Anterior cingulate cortex (tissue), 58 donors: Measurements from ENCODE around the gene LRRN4CL.
"Not testable (repeated sequence)": the region's sequence is repeated elsewhere in the genome, so short reads cannot be mapped to it uniquely, and the experiment has no call there.

Source experiments
- DNase-seq, 58 donors: peaks; one replicate each; lab custom pipeline; 2025; lab: John Stamatoyannopoulos, UW

The LRRN4CL gene

DNA sequence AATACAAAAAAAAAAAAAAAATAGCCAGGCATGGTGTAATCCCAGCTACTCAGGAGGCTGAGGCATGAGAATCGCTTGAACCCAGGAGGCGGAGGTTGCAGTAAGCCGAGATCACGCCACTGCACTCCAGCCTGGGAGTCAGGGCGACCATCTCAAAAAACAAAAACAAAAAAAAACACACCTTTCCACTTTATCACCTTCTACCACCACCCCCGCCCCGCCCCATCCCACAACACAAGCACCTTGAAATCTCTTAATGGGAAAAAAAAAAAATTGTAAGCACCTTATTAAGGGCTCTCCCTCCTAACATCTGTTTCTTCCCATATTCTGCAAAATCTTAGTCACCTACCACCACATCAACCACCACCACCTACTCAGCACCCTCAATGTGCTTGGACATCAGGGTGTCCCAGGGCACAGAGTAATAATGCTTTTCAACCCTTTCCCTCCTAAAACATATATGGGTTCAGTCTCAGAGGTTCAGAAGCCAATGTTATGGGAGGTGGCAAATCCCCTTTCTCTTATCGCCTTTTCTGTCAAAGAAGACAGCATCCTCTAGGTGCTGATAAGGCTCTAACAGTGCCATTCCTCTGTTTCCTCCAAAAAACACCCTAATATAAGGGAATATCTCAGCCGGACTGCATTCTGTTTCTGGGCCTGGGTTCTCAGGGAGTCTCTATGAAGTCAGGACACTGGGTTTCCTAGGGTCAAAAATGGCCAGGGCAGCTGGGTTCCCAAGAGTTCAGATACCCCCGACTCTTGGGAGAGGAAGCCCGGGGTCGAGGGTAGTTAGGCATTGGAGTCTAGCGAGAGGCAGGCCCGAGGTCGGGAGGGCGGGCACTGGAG is 36.9 kb downstream of the LRRN4CL start:
- no peak for DNase-seq

DNA sequence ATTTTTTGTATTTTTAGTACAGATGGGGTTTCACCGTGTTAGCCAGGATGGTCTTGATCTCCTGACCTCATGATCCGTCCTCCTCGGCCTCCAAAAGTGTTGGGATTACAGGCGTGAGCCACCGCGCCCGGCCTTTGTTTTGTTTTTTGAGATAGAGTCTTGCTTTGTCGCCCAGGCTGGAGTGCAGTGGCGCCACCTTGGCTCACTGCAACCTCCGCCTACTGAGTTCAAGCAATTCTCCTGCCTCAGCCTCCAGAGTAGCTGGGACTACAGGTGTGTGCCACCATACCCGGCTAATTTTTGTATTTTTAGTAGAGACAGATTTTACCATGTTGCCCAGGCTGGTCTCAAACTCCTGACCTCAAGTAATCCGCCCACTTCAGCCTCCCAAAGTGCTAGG is 39.0 kb downstream of the LRRN4CL start:
- DNase-seq, result not testable (repeated sequence)

DNA sequence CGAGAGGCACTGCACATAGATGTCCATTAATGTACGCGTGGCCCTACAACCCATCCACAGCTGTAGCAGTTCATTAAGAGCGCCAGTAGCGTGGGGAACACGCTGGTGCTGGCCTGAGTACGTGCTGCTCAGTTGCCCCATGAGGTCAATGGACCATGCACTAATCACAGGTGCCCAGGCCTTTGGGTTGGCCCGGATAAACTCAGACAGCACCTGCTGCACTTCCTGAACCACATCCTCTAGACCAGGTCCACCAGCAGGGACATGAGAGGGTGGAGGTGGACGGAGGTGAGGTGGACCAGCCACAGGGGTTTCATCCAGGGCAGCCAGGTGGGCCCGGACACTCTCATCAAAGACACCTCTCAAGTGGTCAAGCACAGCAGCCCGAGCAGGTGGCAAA is 39.8 kb downstream of the LRRN4CL start:
- DNase-seq, result no peak

DNA sequence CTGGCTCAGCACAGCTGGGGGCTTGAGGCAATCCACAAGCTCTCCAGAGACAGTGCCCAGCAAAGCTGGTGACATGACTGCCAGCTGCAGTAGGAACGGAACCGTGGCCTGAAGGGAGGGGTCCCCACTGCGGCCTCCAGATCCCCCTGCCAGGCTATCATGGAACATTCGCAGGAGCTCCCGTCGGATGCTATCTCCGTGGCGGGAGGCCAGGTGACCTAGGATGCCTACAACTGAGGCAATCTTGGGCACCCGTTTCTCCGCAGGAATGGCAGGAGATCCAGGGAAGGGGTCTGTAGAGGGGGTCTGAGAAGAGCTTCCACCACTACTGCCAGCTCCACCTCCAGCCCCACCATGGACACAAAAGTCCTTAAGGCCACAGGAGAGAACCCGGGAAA is 40.4 kb downstream of the LRRN4CL start:
- no peak for DNase-seq

DNA sequence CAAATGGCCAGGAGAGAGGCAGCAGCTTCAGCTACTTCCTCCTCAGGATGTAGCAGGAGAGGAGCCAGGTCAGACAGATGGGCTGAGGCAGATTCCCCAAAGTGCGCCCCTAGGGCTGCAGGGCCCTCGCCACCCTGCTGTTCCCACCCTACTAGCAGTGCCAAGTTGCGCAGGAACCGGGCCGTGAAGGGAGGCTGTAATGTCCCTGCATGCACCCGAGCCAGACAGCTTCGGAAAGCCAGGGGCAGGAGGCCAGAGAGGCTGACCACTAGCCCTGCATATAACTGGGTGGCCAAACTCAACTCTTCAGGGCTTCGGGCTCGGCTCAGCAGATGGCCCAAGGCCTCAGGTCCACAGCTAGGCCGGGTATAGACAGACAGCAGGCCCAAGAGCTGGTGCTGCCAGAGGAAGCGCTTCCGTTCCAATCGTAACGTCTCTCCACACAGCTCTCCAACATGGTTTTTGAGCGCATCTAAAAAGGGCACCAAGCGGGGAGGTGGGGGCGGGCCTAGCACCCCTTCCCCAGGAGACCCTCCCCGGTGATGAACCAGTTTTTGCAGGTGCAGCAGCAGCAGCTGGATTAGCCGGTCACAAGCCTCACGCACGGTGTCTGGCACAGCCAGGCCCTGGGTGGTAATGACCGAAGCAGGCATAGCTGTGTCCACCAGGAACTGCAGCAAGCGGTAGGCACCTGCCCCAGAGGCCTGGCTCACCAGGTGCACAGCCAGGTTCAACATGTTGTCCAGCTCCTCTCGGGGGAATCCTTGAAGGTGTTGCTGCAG is 41.0 kb downstream of the LRRN4CL start:
- DNase-seq, result no peak

DNA sequence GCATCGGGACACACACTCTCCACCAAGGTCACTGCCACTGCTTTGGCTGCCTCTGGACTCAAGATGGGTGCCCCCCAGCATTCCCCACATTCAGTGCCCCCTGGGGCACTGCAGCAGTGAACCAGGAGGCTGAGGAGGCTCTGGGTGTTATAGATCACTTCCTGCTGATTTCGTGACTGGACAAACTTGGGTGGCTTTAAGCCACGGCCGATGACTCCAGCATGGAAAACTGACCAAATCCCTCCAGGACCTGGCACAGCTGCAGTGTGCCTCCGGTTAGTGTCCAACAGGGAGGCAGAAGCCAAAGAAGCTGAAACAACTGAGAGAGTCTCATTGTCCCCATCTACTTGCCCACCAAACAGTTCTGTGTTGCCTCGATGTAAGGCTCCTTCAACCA is 41.7 kb downstream of the LRRN4CL start:
- DNase-seq, result no peak

DNA sequence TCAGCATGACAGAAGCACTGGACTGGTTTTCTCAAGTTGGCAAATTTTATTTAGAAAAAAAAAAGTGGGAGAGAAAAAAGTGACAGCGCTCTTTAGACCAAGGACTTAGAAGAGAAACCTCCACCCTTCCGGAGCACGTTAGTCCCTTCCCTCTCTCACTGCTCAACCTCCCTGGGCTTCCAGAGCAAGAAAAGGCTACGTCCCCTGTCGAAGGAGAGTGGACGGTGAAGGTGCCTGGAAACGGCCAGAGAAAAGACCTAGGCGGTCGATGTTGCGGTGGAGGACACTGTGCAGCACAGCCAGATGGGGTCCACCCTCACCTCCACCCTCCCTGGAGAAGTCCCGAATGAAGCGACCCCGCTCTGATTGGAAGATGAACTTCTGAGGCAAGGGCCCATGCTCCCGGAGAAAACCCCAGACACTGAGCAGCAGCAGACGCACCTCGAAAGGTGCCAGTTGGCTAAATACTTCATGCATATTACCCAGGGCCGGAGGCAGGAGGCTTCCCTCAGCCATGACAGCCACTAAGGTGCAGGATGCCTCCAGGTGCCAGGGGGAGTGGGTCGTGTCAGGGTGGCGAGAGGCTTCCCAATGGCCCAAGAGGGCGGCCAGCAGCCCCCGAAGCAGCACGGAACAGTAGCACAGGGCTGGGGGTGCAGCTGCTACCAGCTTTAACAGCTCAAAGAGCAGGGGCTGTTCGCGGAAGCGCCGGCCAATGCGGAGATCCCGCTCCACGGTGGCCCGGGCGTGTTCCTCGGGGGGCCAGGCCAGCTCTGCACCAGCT is 42.3 kb downstream of the LRRN4CL start:
- DNase-seq, result peak in 4 of 58 donors; percentile 8 to 39 (median 31)

DNA sequence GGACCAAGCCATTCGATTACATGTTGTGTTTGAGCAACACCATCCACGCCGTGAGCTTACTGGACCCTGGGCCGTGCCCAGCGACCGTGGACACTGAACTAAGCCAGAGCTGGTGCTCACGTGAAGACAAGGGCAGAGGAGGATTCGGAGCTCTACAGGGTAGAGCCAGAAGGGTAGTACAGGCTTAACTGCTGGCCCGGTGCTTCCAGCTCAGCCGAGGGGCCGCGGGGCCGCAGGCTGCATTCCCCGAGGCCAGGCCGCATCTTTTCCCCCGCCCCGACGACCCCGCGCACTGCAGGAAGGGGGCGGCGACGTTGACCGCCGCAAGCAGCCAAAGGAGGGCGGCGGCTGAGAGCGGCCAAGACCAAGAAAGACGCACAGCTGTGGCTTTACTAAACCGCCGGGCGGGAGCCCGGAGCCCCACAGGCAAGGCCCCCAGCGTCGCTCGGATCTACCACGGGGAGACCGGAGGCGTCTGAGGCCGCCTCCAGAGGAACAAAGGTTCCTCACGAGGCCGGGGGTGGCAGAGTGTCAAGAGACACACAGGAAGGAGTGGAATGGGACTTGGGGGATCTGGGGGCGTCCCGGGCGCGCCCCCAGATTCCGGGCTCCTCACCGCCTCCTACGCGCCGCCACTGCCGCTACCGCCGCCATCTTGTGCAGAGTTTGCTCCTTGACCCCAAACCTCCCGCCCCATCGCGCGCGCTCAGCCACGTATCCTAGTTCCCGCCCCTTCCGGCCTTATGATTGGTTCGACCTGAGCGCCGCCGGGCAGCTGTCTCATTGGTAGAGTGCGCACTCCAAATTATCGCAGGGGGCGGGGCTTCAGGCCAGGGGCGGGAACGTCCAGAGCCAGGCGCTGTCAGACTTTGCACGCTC is 43.1 kb downstream of the LRRN4CL start, which contains the start of gene GANAB:
Gene GANAB, minus strand, starts transcription at position 668 of the 879 bp plus-strand sequence. Its CDS starts 14 bp downstream, at position 654.
- DNase-seq, result peak; percentile 76 to 99 (median 97)

DNA sequence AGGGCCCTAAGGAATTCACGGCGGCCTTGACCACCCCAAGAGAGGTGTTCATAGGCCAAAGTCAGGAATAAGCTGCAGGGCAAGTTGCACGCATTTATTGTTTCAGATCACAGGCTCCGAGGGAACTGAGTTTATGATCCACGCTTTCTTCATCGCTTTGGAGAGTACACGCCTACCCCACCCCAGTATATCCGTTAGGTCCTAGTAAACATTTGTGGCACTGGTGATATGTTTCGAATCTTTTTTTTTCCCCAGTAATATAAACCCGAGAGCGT is 43.7 kb downstream of the LRRN4CL start:
- DNase-seq, result no peak

DNA sequence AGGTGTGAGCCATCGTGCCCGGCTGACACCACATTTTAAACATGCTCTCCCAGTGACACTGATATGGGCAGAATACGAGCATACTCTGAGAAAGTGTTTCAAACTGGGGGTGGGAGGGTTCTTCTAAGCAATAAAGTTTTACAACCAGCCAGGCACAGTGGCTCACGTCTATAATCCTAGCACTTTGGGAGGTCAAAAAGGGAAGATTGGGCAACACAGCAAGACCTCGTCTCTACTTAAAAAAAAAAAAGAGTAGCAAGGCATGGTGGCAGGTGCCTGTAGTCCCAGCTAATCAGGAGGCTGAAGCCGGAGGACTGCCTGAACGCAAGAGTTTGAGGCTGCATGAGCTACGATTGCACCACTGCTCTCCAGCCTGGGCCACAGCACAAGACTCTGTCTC is 45.1 kb downstream of the LRRN4CL start:
- DNase-seq, result no peak
